Activated CD8-positive, alpha-beta memory T cell treated with anti-CD3 and anti-CD28 coated beads, Interleukin-2, amount 50 U/mL, for 1 hour (primary cell): ENCODE data around the gene NRXN3.

ENCODE experiments used
- DNase-seq: peaks from one replicate; pipeline ENCODE4 v3.0.0-alpha.2; 2020; ENCODE audit errors: extremely low read depth

The NRXN3 gene

GRCh38 chr14:79516009-79516408 is 1345.8 kb downstream of the NRXN3 start:
- DNase-seq, result no peak

DNA sequence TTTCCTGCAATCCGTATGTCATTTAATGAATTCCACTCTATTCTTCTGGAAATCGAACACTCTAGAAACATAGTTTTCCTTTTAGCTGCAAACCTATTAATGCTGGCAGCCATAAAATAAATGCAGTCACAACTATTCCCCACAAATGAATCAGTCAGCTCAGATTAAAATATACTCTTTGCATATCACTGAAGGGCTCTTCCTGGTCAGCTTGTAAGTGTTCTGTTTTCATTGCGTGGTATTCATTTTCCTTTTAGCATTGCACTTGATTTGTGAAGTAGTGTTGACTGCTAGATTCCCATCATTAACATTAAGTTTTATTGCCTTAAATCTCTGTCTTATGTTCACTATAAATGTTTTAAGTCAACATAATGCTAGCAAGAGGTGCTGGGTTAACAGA is 1355.2 kb downstream of the NRXN3 start:
- DNase-seq, result no peak

GRCh38 chr14:79528828-79529416 is 1358.7 kb downstream of the NRXN3 start:
- DNase-seq, result no peak

DNA sequence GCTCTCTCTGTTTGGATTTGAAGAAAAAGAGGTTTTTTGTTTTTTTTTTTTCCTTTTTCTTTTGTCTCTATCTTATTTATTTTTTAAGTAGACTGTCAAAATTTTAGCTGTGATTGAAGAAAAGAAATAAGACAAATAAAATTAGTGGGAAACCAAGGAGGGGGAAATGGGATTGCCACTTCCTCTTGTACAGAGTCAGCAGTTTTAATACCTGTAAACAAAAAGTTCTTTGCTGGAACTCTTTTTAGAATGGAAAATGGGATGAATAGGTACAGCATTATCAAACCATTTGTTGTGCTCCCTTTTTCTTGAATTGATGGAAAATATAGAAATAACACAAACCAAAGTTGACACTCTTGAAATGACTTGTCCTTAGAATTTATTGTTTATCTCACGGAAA is 1360.4 kb downstream of the NRXN3 start:
- no peak for DNase-seq

DNA sequence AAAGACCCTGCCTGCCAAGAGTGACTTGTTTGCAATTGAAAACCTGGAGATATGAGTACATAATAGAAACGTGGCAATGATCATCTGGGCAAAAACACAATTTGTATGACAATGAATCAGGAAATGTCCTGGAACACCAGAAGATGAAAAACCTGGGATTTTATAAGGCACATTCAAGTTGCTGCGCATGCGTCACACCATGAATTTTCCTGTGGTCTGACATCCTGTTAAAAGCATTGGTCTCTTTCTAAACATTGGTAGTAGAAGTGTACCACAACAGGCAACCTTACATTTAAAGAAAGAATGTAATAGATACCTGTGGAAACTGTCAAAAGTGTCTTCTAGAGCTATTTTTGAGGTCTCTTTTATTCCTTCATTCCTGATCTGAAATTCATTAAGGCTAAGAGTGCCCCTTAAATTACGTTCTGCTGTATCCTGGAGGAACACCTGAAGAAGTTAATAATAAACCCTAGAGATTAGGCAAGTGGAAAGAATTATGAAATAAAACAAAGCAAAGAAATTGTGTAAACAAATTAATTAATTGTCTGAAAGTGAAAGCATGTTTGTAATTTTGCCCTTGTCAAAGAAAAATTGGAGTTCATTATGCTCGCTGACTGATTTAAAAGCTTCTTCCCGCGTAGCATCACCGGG is 1364.7 kb downstream of the NRXN3 start:
- no peak for DNase-seq

DNA sequence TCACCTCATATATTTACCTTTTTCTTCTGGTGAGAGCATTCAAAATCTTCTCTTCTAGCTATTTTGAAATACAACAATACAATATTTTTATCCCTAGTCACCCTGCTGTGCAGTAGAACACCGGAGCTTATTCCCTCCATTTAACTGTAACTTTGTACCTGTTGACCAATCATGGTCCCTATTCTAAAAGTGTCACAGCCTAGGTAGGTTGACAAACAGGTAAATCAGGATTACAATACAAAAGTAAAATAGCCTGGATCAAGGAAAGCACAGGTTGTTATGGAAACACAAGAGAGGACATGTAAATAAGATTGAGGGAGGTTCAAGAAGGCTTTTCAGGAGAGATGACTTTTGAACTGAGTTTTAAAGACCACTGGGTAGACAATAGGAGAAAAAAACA is 1370.2 kb downstream of the NRXN3 start:
- no peak for DNase-seq

DNA sequence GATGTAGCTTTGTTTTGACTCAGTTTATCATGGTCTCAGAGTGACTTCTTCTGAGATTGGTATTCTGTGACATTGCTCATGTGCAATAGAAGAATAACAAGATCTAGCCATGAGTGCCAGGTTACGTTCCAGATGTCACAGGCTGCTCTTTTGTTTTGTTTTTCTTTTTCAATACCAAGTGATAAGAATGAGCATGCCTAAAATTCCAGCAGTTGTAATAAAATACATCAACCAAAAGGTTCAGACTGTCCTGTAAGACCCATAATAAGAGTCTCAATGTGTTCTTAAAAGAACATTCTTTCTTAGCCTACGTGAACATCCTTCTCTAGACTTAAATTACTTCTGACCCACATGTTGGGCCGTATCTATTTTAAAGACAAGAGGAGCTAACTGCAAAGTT is 1371.9 kb downstream of the NRXN3 start:
- DNase-seq, result no peak

DNA sequence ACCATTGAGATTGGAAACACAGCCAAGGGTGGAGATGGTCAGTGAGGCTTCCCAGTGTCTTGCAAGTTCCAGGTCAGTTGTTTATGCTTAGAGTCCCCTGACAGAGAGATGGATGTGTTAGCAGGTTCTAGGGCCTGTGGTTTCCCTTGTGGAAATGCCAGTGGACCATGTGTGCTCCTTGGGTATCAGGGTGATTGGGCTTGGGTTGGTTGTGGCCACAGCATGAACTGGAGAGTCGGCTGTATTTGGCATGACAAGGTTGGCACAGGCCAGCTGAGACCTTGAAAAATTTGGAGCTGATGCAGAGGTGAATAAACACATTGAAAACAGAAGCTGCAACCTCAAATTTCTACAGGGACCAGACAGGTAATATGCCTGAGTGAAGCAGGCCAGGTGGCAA is 1373.2 kb downstream of the NRXN3 start:
- DNase-seq, result no peak

- DNase-seq, result no peak
Observed at GRCh38 chr14:79543967-79544697, 1374.0 kb downstream of the NRXN3 start.

DNA sequence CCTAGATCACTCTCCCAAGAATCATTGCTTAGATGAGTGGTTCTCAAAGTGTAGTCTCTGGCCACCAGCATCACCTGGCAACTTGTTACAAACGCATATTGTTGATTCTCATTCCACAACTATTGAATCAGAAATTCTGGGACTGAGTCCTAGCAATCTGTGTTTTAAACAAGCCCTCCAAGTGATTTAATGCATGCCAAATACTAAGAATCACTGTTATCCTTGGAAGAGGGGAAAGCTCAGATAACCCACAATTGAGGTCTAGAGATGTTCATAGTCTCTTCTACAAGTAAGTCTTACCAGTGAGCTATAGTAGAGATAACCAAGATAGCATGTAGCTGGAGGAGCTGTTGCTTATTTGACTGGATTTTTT is 1374.5 kb downstream of the NRXN3 start:
- DNase-seq, result no peak

DNA sequence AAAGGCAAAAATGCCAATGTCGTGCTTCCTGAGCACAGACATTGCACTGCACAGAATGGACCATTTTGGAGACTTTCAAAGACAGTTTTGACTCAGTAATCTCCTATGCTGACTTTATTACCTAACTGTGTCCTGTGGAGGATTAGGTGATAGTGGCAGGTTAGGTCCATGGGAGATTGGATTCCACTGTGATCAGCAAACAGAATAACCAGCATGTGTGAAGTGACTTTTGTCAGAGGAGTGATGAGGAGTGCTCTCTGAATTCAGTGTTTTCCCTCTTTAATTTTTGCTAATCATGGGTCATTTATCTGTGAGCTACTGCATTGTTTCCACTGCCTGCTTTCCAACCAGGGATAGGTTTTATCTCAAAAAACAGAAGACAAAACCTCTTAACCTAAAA is 1378.7 kb downstream of the NRXN3 start:
- no peak for DNase-seq

GRCh38 chr14:79549515-79549914 is 1379.3 kb downstream of the NRXN3 start:
- DNase-seq, result no peak

GRCh38 chr14:79551523-79551922 is 1381.3 kb downstream of the NRXN3 start:
- no peak for DNase-seq

DNA sequence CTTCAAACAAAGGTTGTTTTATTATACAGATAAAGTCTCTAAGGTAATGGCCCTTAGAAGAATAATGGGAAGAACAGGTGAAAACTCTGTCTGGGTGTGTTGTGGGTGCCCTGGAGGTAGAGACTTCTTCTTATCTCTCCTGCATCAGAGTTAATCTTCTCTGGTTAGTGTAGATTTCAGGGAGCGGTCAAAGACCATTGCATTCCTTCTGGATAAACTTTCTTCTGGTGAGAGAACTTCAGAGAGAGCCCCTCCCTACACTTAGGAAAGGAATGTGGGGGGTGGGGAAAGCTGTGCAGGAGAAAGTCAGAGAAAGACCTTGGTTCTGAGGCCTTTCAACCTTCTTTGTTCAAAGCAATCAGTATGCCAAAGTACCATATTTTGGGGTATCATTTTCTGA is 1382.6 kb downstream of the NRXN3 start:
- no peak for DNase-seq

DNA sequence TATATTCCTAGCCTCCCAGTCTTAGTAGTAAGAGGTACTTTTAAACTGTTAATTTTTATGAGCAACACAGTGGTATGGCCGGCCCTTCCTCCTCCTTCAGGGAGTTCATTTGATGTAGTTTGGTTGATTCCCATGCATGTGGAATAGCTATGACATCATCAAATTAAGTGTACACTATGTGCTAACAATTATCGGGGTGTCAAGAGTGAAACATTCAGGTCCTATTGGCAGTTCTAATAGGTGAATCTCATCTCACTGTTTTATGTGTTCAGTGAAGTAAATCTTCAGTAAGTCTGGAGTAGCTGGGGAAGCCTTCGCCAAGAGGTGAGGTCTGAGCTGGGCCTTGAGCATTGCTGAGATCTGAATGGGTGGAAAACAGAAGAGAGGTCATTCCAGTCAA is 1384.6 kb downstream of the NRXN3 start:
- DNase-seq, result no peak

DNA sequence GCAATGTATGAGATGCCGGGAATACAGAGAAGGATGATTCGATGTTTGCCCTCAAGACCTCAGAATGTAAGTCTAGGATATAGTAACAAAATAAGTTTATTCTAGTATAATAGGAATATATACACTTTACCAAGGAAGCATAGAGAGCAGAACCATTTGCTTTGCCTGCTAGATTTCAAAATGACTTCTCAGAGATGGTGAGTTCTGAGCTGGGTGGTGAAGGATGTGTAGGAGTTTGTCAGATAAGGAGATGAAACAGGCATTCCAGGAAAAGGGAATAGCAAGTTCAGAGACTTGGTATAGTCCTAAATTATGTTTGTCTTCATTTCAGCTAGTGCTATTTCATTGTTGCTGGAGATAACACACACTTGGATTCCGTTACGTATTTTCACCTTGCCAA is 1385.3 kb downstream of the NRXN3 start:
- no peak for DNase-seq

DNA sequence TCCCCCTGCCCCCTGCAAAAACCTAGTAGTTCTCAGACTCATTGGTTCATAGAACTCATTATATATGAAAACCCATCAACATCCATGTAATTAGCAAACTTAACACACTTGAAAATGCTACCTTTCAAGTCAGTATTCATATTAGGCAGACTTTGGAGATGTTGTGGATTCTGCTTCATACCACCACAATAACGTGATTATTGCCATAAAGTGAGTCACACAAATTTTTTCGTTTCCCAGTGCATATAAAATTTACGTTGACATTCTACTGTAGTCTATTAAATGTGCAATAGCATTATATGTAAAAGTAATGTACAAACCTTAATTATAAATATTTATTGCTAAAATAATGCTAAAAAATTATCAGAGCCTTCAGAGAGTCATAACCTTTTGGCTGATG is 1387.1 kb downstream of the NRXN3 start:
- DNase-seq, result no peak

DNA sequence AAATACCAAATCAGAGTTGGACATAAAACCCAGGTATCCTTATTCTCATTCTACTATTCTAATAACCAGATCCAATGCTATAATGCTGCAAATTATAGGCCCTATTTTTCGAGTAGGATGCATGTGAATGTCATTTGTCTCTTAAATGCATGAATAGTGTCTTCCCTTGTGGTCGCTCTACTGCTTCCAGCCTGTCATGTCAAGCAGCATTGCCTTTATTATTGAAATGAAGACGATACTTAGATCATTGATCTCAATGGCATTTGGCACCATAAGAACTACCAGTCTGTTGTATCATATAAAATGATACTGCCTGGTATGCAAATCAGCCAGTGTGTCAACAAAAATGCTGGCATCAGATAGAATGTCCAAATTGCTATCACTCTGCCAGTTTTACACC is 1392.0 kb downstream of the NRXN3 start:
- no peak for DNase-seq

GRCh38 chr14:79564371-79564770 is 1394.2 kb downstream of the NRXN3 start:
- DNase-seq, result no peak

GRCh38 chr14:79567306-79567705 is 1397.1 kb downstream of the NRXN3 start:
- DNase-seq, result no peak

DNA sequence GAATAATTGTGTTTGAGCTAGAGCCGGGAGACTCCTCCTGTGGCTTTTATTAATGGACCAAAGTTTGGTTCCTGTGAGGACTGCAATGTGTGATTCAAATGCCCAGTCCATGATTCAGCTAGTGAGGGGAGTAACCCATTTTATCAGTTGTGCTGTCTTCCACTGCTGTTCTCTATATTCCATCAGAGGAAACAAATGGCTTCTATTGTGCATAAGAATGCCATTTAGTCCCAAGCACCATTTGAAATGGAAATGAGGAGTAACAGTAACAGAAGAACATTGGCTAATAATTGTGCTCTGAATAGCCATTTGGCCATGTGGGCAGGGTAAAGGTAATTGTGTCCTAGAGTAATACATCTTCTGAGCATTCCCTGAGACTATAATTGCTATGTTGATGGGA is 1398.4 kb downstream of the NRXN3 start:
- DNase-seq, result no peak

DNA sequence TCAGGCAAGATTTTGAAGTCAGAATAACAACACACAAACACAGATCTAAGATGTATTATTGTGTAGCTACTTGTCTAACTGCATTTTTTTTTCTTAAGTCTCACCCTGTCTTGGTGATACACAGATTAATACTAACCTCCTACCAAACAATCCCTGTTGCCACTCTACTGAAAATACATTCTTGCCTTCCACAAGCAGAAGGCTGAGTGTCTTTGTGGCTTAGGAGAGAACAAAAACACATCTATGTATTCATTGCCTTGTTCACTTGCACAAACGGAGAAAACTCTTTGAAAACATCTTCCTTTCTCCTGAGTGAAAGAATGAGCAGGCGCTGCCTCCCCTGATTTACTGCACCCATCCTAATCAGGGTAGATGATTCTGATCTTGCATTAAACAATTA is 1398.9 kb downstream of the NRXN3 start:
- DNase-seq, result no peak

DNA sequence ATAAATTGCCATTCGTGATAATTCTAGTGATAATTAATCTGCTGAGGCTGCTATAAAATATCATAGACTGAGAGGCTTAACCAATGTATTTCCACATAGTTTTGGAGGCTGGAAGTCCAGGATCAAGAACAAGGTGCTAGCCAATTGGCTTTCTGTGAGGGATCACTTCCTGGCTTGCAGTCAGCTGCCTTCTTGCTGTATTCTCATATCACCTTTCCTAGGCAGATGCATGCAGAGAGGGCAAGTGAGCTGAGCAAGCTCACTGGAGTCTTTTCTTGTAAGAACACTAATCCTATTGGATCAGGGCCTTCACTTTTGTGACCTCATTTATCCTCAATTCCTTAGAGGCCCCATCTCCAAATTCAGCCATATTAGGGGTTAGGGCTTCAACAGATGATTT is 1400.5 kb downstream of the NRXN3 start:
- no peak for DNase-seq

DNA sequence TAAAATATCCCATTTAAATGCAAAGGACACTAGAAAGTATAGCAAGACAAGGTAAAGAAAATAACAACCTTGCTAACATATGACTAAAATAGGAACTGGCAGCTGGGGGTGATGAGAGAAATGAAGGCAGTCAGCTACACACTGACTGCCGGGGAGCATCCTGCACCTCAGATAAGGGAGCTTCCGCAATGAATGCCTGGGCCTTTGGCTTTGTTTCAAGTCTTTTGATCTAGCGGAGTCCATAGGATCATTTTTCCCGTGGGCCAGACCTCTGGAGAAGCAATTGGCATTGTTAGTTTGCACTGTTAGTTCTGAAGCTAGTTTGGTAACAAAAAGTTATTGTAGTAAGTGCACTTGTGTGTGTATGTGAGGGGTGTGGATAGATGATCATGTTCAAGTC is 1401.2 kb downstream of the NRXN3 start:
- DNase-seq, result no peak
